B cell (primary cell): Measurements from ENCODE around the gene USP48.

Source experiments
- CTCF ChIP-seq: fragments of 200-600 bp; IDR thresholded peaks from one replicate; pipeline ENCODE4 v1.8.0; 2022; ENCODE audit warnings: antibody characterized with exemption, mild to moderate bottlenecking
- EZH2 ChIP-seq: IDR thresholded peaks from 2 replicates; pipeline ENCODE4 v1.6.1; 2012; ENCODE audit warnings: borderline replicate concordance, low read depth, mild to moderate bottlenecking, moderate library complexity, low read length; ENCODE audit not compliant: insufficient read depth, poor library complexity, severe bottlenecking

- TF ChIP-seq CTCF (peak; percentile 31), EZH2 (no peak)
These were observed 541 bp downstream of the USP48 start for GRCh38 chr1:21782349-21782867.
